HepG2 (cell line): ENCODE results near the gene TCERG1L. TPM values are rescaled to one million over a fixed set of nuclear protein-coding genes. Genes with fewer than 3 reads are reported as not detected.

Experiments
- ATAC-seq: fragments of 200-7000 bp; cut with Tn5 transposase; 3 replicates; pipeline ENCODE4 v1.9.1; 2020; ENCODE audit warnings: mild to moderate bottlenecking, moderate library complexity
- BruUV-seq: library from RNA; stranded (reverse); fragments of 400-500 nt; replicated peaks from 2 replicates; lab custom pipeline; 2021; lab: Mats Ljungman, UMichigan
- CTCF ChIA-PET: fragments of 300-600 bp; formaldehyde crosslinking; extraction: SDS; loops from one replicate; lab custom pipeline; 2021; ENCODE audit warnings: low total read pairs, inconsistent platforms, low intra/inter-chr PET ratio; lab: Yijun Ruan, JAX
- POLR2A ChIA-PET: fragments of 350-600 bp; sonication (Branson Sonifier 250); formaldehyde crosslinking; loops from one replicate; lab custom pipeline; 2020; ENCODE audit warnings: antibody characterized with exemption, inconsistent platforms; lab: Yijun Ruan, JAX
- DNase-seq: peaks from one replicate; pipeline ENCODE4 v3.0.0-alpha.2; 2015; ENCODE audit warnings: low spot score
- FAIRE-seq: peaks from 3 replicates; lab custom pipeline; 2011; peaks lifted over from hg19 to GRCh38; lab: Jason Lieb, UNC
- H2AFZ ChIP-seq: one replicate; pipeline ENCODE4 v1.6.1; 2011; ENCODE audit warnings: low read length, inconsistent platforms
- H3K27ac ChIP-seq: fragments of 300-600 bp; 3 replicates; pipeline ENCODE4 v1.8.0; 2011; ENCODE audit warnings: mixed run types, mild to moderate bottlenecking, mixed read lengths, low read length, inconsistent platforms; ENCODE audit not compliant: insufficient read depth; ENCODE audit errors: extremely low read length
- H3K27me3 ChIP-seq, 2 experiments: fragments of 200-600 bp in 1 of 2; 2 replicates in 1 of 2; 3 replicates in 1 of 2; pipeline versions ENCODE4 v1.6.0 to v1.8.0; 2011; ENCODE audit warnings: low read length in 2 of 2, mild to moderate bottlenecking in 2 of 2, moderate library complexity in 2 of 2, inconsistent platforms in 1 of 2; ENCODE audit not compliant: insufficient read depth in 2 of 2, control insufficient read depth in 1 of 2
- H3K36me3 ChIP-seq, 2 experiments: fragments of 200-600 bp in 1 of 2; replicated peaks in 1 of 2; 2 replicates in 1 of 2; 3 replicates in 1 of 2; pipeline versions ENCODE4 v1.5.1 to v1.8.0; 2011; ENCODE audit warnings: low read length in 2 of 2, inconsistent platforms in 1 of 2; ENCODE audit not compliant: insufficient read depth in 2 of 2, control insufficient read depth in 1 of 2
- H3K4me1 ChIP-seq: 2 replicates; pipeline ENCODE4 v1.5.1; 2012; ENCODE audit warnings: low read length, inconsistent platforms; ENCODE audit not compliant: insufficient read depth
- H3K4me2 ChIP-seq: 2 replicates; pipeline ENCODE4 v1.6.0; 2011; ENCODE audit warnings: low read depth, low read length, inconsistent platforms
- H3K4me3 ChIP-seq, 3 experiments: fragments of 200-600 bp in 1 of 3; sonication (generic), shearing (Covaris generic) in 1 of 3; replicated peaks in 1 of 3; 2 replicates each; pipeline ENCODE4 v1.5.1; 2011 to 2016; ENCODE audit warnings: low read length in 3 of 3, inconsistent platforms in 2 of 3, low read depth in 2 of 3, mild to moderate bottlenecking in 2 of 3, control low read depth in 1 of 3, mixed read lengths in 1 of 3; ENCODE audit not compliant: insufficient read depth in 1 of 3
- H3K79me2 ChIP-seq: one replicate; pipeline ENCODE4 v1.6.1; 2011; ENCODE audit warnings: low read length, inconsistent platforms; ENCODE audit not compliant: insufficient read depth
- H3K9ac ChIP-seq: 2 replicates; pipeline ENCODE4 v1.6.0; 2011; ENCODE audit warnings: mild to moderate bottlenecking, low read depth, low read length, inconsistent platforms; ENCODE audit not compliant: insufficient read depth
- H3K9me3 ChIP-seq: 2 replicates; pipeline ENCODE4 v1.5.1; 2012; ENCODE audit warnings: mild to moderate bottlenecking, low read length
- H4K20me1 ChIP-seq: 2 replicates; pipeline ENCODE4 v1.6.0; 2011; ENCODE audit warnings: inconsistent platforms, mild to moderate bottlenecking, low read length, moderate library complexity; ENCODE audit not compliant: insufficient read depth
- HMGXB3 ChIP-seq: sonication (generic); formaldehyde crosslinking; IDR thresholded peaks from 2 replicates; pipeline ENCODE4 v1.4.0; 2020; ENCODE audit warnings: missing genetic modification reagents, borderline replicate concordance
- KLF9 ChIP-seq: IDR thresholded peaks from 2 replicates; pipeline ENCODE4 v1.6.1; 2016; ENCODE audit warnings: low read depth
- MIER2 ChIP-seq: IDR thresholded peaks from 2 replicates; pipeline ENCODE4 v1.6.1; 2016; ENCODE audit warnings: missing biosample characterization, missing genetic modification reagents
- NPAS2 ChIP-seq: sonication (generic); formaldehyde crosslinking; IDR thresholded peaks from 2 replicates; pipeline ENCODE4 v1.8.0; 2022; ENCODE audit warnings: mild to moderate bottlenecking, missing genetic modification reagents, borderline replicate concordance
- PHF21A ChIP-seq: sonication (generic); formaldehyde crosslinking; IDR thresholded peaks from 2 replicates; pipeline ENCODE4 v1.5.0; 2020; ENCODE audit warnings: mild to moderate bottlenecking, missing genetic modification reagents
- PRDM10 ChIP-seq: sonication (generic); formaldehyde crosslinking; IDR thresholded peaks from 2 replicates; pipeline ENCODE4 v1.4.0; 2020; ENCODE audit warnings: low read depth, missing genetic modification reagents
- ZNF33A ChIP-seq: sonication (generic); formaldehyde crosslinking; IDR thresholded peaks from 2 replicates; pipeline ENCODE4 v1.5.1; 2020; ENCODE audit warnings: missing genetic modification reagents, mild to moderate bottlenecking, moderate library complexity, borderline replicate concordance
- ZNF570 ChIP-seq: sonication (generic); formaldehyde crosslinking; IDR thresholded peaks from 2 replicates; pipeline ENCODE4 v1.4.0; 2020; ENCODE audit warnings: mild to moderate bottlenecking, missing genetic modification reagents, borderline replicate concordance
- WGBS: methylation state at CpG from one replicate; pipeline ENCODE4 v1.1.6; 2017; ENCODE audit warnings: low lambda C conversion rate; 5-methylcytosine and 5-hydroxymethylcytosine counted together
- in situ Hi-C: cut with HindIII; loops from 2 replicates; pipeline ENCODE4 v1.10.0; 2017; ENCODE audit warnings: low pct_unique_long_range_greater_than_20kb; ENCODE audit not compliant: extremely low pct_ligation_motif_present
- intact Hi-C: fragments of 100-400 bp; cut with micrococcal nuclease; formaldehyde crosslinking; loops from one replicate; pipeline ENCODE4 v1.10.0; 2022; ENCODE audit not compliant: unreplicated experiment
- polyA plus RNA-seq, 8 experiments: library from polyadenylated mRNA; depleted of rRNA in 3 of 8; stranded (reverse) in 7 of 8; unstranded in 1 of 8; fragments of >200 nt; fragmentation: Illumina TruSeq in 4 of 8; extraction: Trizol in 4 of 8; gene quantifications; 2 replicates each; pipeline versions ENCODE4 v1.2.1 to v1.2.3, GENCODE V29; 2011 to 2016; ENCODE audit warnings: low read depth in 4 of 8, missing spikeins in 1 of 8, mixed read lengths in 1 of 8; ENCODE audit not compliant: insufficient read depth in 1 of 8
- total RNA-seq, 5 experiments: library from RNA; depleted of rRNA; stranded (reverse); fragments of >200 nt; fragmentation: Illumina TruSeq; extraction: Trizol; gene quantifications; 2 replicates each; pipeline ENCODE4 v1.2.3, GENCODE V29; 2016; ENCODE audit warnings: low read depth in 1 of 5

TCERG1L gene
- total and polyA plus RNA-seq, 2 of the 13 experiments (the other 11 are each of a cell fraction or from before 2014, with no cell fraction given), result not detected

GRCh38 chr10:131323025-131323424, 11.5 kb upstream of the TCERG1L start:
- POLR2A ChIA-PET, result no interaction called here
- no peak overlapping the region for H2AFZ ChIP-seq
- no peak for FAIRE-seq

More at GRCh38 chr10:131323025-131323424, 11.5 kb upstream of the TCERG1L start:
- Histone ChIP-seq H3K4me2 (no peak overlapping the region), H3K27me3 (peaks cover 6 to 39% of the 10 kb centered on the region in 2 experiments; a peak in 4 of 5 replicates), H3K9ac (no peak overlapping the region), H3K4me1 (no peaks in the 10 kb centered on the region)
- CTCF ChIA-PET, result no interaction called here
- BruUV-seq, result no TSS peak
- no peak for ATAC-seq
- TF ChIP-seq ZNF33A (no peak), PHF21A (CRISPR knock-in tag) (no peak), HMGXB3 (CRISPR knock-in tag) (no peak), MIER2 (no peak), PRDM10 (no peak), ZNF570 (CRISPR knock-in tag) (no peak), KLF9 (CRISPR knock-in tag) (no peak), NPAS2 (CRISPR knock-in tag) (no peak)
- TF ChIP-seq, all 625 proteins: peak for 0
- intact Hi-C loops (no loop called here), in situ Hi-C loops (no loop called here)
- Histone ChIP-seq H3K4me3 (no peak overlapping the region), H4K20me1 (no peaks in the 10 kb centered on the region), H3K36me3 (no peaks in the 10 kb centered on the region), H3K79me2 (no peaks in the 10 kb centered on the region), H3K9me3 (no peaks in the 10 kb centered on the region), H3K27ac (no peak overlapping the region)
- DNase-seq, result no peak
- WGBS, result 19% methylated on average over 2 of the region's 2 CpGs
